ENCODE measurements around the gene LPO.

DNA sequence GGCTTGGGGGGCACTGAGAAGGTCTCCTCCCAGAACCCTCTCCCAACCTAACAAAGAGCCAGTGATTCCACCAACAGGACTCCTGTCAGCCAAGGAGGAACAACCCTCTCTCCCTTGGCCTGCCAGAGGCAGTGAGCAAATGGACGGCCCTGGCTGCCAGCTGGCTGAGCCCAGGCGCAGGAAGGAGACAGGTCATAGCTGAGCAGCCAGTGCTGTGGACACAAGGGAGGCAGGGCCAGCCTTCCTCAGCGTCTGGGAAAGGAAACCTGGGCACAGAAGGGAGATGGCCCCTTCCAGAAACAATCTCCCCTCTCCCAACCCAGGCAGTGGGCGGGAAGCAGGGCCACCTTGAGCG lies 40.3 kb downstream of the LPO start:
- TF ChIP-seq, protein P1, sequence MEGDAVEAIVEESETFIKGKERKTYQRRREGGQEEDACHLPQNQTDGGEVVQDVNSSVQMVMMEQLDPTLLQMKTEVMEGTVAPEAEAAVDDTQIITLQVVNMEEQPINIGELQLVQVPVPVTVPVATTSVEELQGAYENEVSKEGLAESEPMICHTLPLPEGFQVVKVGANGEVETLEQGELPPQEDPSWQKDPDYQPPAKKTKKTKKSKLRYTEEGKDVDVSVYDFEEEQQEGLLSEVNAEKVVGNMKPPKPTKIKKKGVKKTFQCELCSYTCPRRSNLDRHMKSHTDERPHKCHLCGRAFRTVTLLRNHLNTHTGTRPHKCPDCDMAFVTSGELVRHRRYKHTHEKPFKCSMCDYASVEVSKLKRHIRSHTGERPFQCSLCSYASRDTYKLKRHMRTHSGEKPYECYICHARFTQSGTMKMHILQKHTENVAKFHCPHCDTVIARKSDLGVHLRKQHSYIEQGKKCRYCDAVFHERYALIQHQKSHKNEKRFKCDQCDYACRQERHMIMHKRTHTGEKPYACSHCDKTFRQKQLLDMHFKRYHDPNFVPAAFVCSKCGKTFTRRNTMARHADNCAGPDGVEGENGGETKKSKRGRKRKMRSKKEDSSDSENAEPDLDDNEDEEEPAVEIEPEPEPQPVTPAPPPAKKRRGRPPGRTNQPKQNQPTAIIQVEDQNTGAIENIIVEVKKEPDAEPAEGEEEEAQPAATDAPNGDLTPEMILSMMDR (IDR thresholded peaks at IDR 0.05; ENCODE audit: low read depth, low read length), result no peak
- no peak for TF ChIP-seq EZH2phosphoT487 (IDR thresholded peaks at IDR 0.05; ENCODE audit: low read depth)
